NOMO-1 treated with DMSO at 0.1 percent for 48 hours (cell line): ENCODE data around the gene LBX1.

Experiments
- DNase-seq: peaks from one replicate; lab custom pipeline; 2025; ENCODE audit not compliant: unreplicated experiment; lab: John Stamatoyannopoulos, UW

LBX1 gene

DNA sequence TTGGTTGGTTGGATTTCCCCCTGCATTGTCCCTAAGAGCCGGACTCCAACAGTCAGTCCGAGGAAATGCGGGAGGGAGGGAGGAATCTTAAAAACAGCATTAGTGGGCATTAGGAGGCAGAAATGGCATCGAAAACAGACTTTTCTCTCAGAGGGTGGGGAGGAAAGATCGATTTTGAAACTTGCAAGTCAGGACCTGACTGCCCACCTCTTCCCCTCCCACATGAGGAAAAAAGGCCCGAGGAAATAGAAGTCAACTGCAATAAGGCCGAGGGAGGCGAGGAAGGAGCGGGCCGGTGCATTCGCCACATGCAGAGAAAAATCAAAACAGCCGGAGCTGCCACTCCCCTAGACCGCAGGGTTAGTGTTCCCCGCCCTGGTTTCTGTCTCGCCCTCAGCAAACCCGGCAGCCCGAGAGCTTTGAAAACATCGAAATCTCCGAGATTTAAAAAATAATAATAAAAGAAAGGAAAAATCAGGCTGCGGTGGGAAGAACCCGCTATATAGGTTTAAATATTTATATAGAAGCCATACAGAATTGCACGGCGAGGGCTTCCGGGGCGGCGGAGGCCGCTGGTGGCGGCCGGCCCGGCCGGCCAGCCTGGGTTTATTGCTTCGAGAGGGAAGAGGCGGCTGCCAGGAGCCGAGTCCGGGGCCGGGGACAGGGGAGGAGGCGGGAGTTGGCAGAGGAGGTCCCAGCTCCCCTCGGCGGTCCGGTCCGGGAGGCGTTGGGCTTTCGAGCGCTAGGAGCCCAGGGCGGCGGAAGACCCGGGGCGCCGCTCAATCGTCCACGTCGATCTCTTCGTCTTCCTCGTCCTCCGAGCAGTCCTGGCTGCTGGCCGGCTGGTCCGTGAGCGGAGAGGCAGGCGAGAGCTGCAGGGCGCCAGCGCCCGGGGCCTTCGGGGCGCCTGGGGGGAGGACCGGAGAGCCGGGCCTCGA lies 2.5 kb downstream of the LBX1 start:
- DNase-seq: no peak

DNA sequence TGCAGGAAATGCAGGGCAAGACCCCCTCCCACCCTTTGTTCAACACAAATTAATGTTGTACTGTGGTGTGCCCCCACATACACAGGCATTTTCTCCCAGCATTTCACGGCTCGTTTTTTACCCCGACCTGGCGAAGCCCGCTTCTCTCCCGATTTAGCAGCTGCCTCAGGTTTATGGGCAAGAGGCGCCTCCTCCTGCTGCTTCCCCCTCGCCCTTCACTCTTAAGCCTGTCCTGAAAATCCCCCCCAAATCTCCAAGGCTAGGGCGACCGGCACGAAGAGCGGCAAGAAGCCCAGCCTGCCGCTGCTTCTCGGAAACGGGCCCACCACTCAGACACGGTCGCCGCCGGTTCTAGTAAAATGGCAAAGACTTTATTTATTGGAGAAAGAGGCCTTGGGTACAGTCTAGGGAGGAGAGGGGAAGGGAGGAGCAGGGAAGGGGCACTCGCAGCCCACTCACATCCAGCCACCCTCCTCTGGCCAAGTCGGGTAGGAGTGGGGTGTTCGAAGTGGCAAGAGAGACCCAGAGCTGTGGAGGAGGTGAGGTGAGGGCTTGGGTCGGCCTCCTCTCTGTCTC lies 3.3 kb downstream of the LBX1 start:
- no peak for DNase-seq

GRCh38 chr10:101224910-101225823 lies 4.1 kb downstream of the LBX1 start:
- DNase-seq: no peak

- no peak for DNase-seq
Observed at GRCh38 chr10:101224060-101224909, 5.0 kb downstream of the LBX1 start.

- DNase-seq: no peak
Observed at GRCh38 chr10:101223274-101224059, 5.8 kb downstream of the LBX1 start.

- DNase-seq: peak; percentile 40
Observed at GRCh38 chr10:101222683-101223273, 6.5 kb downstream of the LBX1 start.

- DNase-seq: no peak
Observed at GRCh38 chr10:101221963-101222531, 7.2 kb downstream of the LBX1 start.

DNA sequence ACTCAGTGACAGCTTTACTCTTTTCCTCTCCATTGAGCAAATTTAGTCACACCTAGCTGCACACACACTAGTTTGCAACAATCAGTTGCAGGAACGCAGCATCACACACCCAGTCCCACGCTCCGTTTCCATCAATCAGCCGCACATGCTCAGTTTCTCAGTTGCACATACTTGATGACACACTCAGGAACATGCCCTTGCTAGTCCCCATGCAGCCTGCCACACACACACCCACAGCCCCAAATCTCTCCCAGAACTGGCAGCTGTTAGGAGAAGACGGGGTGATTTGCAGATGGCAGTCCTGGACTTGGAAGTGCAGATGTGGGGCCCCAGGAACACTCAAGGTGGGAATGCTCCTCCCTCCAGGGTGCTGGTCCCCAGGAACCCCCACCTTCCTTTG lies 7.7 kb downstream of the LBX1 start:
- DNase-seq: no peak

DNA sequence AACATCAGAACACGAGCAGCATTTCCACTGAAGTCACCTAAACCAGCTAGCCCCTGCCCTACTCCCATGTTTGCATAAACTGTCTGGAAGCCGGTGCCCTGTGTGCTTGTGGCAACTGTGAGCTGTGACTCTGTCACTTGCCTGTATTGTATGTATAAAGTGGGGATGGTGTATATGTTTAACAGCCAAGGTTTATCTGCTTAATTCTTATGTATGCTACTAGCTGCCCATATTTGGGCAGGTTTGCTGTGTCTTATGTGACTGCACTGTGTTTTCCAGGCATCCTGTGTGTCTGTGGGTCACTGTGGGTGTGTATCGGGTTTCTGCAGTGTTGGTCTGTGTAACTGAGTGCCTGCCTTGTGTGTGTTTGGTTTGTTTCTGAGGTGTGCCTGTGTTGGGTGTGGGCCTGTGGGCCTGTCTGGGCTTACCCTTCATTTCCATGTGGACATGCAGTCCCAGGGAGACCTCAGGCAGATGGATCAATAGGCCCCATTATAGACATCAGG lies 9.3 kb downstream of the LBX1 start:
- DNase-seq: no peak

- DNase-seq: no peak
Observed at GRCh38 chr10:101219139-101219945, 9.9 kb downstream of the LBX1 start.

DNA sequence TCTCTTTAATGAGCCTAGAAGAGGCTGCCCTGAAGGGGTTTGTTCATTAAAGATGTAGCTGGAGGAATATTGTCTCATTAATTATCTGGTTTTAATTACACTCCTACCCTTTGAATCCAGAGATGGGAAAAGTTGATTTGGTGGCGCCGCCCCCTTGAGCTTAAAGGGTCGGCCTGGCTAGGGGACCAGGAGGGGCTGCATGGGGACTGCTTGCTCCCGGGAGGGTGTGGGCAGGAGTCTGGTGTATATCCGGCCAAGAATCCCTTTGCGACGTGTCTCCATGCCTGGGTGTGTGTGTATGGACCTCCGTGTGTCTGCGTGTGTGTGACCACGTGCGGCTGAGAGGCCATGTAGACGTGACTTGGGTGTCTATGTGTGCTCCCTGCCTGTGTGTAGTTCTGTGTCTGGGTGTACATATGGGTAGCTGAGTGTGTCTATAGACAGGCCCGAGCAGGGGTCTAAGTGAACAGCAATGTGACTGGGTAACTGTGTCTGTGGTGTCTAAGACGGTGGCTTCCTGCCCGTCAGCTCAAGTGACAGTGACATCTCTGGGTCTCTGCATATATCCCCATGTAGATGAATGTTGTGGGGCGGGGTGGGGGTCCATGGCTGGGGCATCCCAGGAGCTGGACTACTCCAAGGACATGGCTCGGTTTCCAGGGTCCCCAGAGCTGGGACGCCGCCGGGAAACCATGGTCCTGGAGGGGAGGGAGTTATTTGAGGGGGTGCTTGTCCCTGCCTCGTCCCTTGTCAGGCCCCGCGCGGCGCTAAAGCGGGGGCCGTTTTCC lies 10.7 kb downstream of the LBX1 start:
- no peak for DNase-seq

GRCh38 chr10:101217450-101218281 lies 11.6 kb downstream of the LBX1 start:
- DNase-seq: no peak

DNA sequence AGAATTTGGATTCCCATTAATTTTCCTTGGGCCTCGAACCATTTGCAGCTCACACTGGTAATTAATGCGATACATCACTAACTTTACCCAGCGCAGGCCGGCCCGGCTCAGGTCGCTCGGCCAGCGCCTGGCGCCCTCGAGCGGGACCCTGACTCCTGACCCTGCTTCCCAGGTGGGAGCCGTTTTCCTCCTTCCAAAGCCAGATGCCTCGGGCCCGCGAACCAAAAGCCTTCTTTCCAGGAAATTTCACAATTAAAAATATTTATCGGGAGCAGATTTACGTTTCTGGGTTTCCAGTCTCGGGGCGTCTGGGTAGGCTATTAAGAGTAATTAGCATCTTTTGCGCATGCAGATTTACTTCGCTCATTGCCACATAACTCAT lies 12.2 kb downstream of the LBX1 start:
- no peak for DNase-seq

DNA sequence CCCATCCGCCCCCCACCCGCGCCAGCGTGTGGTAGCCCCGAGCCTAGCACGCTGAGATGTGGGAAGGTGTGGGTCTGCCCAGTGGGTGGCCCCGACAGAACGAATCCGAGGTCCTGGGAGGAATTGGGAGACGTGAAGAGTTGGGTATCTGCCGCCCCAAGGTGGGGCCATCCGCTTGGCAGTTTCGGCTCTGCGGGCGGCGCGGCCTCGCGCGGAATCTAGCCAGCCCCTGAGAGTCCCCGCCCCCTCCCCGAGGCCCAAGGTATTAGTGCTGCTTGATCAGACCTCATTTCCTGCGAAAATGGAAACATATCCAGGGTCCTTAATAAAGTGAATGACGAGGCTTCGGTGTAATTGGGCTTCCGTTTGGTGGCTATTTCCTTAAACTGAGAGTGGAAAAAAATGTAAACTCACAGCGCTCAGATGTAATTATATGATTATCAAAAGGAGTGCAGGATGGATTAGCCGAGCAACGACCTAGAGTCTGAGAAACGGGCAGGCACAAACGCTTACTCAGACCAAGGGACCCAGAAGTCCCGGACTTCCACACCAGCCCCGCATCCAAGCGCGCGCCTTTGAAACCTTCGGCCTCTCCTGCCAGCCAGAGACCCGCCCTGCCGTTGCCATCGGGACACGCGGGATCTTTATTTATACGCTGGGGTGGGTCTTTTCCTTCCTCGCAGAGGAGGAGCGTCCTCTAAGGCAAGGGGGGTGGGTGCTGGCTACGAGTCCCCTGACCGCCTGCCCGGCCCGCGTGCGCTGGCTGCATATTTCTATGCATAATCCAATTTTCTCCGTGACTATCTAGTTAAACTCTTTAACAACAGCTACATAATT lies 12.8 kb downstream of the LBX1 start:
- DNase-seq: no peak

DNA sequence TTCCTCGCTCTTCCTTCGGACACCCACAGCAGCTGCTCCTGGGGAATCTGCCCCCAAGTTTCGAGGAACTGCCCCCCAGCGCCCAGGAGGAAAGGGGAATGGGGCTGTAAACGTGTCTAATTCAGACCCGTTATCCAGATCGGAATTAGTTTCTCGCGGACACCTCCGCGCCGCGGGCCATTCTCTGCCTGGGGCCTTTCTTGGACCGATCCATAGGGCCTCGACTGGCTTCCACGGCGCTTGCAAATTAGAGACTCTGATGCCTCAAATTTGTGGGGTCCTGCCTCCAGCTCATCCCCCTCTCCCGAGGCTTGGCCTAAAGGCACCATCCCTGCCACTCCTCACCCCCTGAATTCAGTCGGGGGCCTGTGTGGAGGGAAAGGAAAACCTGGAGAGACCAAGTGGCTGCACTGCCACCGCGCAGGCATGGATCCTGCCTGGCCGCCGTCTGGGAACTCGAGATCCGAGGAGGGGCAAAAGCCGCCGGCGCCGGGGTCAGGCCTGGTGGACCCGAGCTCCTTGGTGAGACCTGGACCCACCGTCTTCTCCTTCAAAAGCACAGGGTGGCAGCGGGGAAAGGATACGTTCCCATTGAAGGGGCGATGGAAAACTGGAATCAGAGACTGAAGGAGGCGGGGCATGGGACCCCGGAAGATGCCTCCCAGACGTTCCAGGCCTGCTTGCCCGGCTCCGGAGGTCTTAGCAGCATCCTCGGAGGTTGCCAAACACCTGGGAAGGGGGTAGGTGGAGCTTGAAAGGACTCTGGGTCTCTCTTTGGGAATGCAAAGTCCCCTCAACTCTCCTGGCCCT lies 13.7 kb downstream of the LBX1 start:
- DNase-seq: no peak
